HL-60 (cell line): Measurements from ENCODE around the gene UBXN4.
A peak's percentile ranks its signal among the peaks of the same experiment; 100 is the strongest.
"Not testable (repeated sequence)": the region's sequence is repeated elsewhere in the genome, so short reads cannot be mapped to it uniquely, and the experiment has no call there.

Source experiments
- DNase-seq, 2 experiments: peaks; one replicate each; pipeline ENCODE4 v3.0.0-alpha.2; 2010 to 2020; ENCODE audit warnings: low read depth in 1 of 2, low spot score in 1 of 2
- H3K27ac ChIP-seq: fragments of 250-450 bp; sonication (Bioruptor Pico); replicated peaks from 2 replicates; pipeline ENCODE4 v1.5.1; 2020; ENCODE audit warnings: mild to moderate bottlenecking, moderate library complexity
- H3K27me3 ChIP-seq: fragments of 250-450 bp; sonication (Bioruptor Pico); 2 replicates; pipeline ENCODE4 v1.5.1; 2021; ENCODE audit warnings: mild to moderate bottlenecking, moderate library complexity; ENCODE audit not compliant: insufficient read depth, poor library complexity, severe bottlenecking
- H3K4me3 ChIP-seq: replicated peaks from 2 replicates; pipeline ENCODE4 v1.5.1; 2011; ENCODE audit warnings: mild to moderate bottlenecking, control low read depth, low read length; ENCODE audit not compliant: insufficient read depth
- GABPA ChIP-seq: IDR thresholded peaks from 2 replicates; pipeline ENCODE4 v1.6.1; 2012; ENCODE audit warnings: low read depth
- POLR2AphosphoS5 ChIP-seq: IDR thresholded peaks from 2 replicates; pipeline ENCODE4 v1.6.1; 2012; ENCODE audit warnings: low read depth
- SPI1 ChIP-seq: IDR thresholded peaks from 2 replicates; pipeline ENCODE4 v1.6.1; 2012; ENCODE audit warnings: low read depth, mild to moderate bottlenecking, borderline replicate concordance
- TF ChIP-seq, protein P1 (sequence below): IDR thresholded peaks from one replicate; pipeline ENCODE4 v1.5.1; 2011; ENCODE audit warnings: low read length, control low read depth, inconsistent platforms; ENCODE audit not compliant: insufficient read depth
- TF ChIP-seq, protein P2 (sequence below): IDR thresholded peaks from 2 replicates; pipeline ENCODE4 v1.6.1; 2012; ENCODE audit warnings: low read depth; ENCODE audit not compliant: insufficient replicate concordance

The UBXN4 gene

DNA sequence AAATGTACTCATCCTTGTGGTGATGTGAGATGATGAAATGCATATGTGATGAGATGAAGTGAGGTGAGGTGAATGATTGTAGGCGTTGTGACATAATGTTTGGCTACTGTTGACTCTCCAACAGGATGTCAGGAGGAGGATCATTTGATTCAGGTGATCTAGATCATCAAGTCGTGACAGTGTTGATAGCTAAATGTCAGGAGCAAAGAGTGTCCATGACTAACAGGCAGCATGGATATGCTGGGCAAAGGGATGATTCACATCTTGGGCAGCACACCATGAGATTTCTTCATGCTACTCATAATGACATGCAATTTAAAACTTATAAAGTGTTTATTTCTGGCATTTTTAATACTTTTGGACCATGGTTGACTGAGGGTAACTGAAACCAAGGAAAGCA is 40.2 kb upstream of the UBXN4 start:
- TF ChIP-seq, protein P1, sequence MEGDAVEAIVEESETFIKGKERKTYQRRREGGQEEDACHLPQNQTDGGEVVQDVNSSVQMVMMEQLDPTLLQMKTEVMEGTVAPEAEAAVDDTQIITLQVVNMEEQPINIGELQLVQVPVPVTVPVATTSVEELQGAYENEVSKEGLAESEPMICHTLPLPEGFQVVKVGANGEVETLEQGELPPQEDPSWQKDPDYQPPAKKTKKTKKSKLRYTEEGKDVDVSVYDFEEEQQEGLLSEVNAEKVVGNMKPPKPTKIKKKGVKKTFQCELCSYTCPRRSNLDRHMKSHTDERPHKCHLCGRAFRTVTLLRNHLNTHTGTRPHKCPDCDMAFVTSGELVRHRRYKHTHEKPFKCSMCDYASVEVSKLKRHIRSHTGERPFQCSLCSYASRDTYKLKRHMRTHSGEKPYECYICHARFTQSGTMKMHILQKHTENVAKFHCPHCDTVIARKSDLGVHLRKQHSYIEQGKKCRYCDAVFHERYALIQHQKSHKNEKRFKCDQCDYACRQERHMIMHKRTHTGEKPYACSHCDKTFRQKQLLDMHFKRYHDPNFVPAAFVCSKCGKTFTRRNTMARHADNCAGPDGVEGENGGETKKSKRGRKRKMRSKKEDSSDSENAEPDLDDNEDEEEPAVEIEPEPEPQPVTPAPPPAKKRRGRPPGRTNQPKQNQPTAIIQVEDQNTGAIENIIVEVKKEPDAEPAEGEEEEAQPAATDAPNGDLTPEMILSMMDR, result no peak
- TF ChIP-seq POLR2AphosphoS5 (no peak), GABPA (no peak), SPI1 (no peak)
- TF ChIP-seq, protein P2, sequence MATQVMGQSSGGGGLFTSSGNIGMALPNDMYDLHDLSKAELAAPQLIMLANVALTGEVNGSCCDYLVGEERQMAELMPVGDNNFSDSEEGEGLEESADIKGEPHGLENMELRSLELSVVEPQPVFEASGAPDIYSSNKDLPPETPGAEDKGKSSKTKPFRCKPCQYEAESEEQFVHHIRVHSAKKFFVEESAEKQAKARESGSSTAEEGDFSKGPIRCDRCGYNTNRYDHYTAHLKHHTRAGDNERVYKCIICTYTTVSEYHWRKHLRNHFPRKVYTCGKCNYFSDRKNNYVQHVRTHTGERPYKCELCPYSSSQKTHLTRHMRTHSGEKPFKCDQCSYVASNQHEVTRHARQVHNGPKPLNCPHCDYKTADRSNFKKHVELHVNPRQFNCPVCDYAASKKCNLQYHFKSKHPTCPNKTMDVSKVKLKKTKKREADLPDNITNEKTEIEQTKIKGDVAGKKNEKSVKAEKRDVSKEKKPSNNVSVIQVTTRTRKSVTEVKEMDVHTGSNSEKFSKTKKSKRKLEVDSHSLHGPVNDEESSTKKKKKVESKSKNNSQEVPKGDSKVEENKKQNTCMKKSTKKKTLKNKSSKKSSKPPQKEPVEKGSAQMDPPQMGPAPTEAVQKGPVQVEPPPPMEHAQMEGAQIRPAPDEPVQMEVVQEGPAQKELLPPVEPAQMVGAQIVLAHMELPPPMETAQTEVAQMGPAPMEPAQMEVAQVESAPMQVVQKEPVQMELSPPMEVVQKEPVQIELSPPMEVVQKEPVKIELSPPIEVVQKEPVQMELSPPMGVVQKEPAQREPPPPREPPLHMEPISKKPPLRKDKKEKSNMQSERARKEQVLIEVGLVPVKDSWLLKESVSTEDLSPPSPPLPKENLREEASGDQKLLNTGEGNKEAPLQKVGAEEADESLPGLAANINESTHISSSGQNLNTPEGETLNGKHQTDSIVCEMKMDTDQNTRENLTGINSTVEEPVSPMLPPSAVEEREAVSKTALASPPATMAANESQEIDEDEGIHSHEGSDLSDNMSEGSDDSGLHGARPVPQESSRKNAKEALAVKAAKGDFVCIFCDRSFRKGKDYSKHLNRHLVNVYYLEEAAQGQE, result no peak
- Histone ChIP-seq H3K27ac (no peak overlapping the region), H3K4me3 (no peak overlapping the region), H3K27me3 (no peaks in the 10 kb centered on the region)
- no peak for DNase-seq

DNA sequence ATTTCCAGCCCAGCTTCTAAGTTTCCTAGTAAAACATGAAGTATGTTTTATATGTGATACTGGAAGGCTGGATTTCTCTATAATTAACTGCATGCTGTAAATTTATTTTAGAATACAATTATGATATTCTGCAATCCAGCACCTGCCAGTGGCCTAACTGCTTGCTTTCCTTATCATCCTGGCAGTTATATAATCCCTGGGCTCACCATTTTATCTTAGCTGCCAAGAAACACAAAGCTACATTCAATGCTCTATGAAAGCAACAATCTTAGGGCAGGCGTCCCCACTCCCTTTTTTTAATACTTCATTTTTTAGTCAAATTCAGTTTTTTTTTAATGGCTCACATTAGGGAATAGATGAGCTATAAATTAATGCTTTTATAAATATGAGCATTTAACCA is 38.4 kb upstream of the UBXN4 start:
- H3K27ac ChIP-seq, result no peak overlapping the region
- no peak for DNase-seq
- no peaks in the 10 kb centered on the region for H3K27me3 ChIP-seq
- no peak overlapping the region for H3K4me3 ChIP-seq
- TF ChIP-seq, protein P1, result no peak
- no peak for TF ChIP-seq POLR2AphosphoS5
- TF ChIP-seq GABPA, result no peak

DNA sequence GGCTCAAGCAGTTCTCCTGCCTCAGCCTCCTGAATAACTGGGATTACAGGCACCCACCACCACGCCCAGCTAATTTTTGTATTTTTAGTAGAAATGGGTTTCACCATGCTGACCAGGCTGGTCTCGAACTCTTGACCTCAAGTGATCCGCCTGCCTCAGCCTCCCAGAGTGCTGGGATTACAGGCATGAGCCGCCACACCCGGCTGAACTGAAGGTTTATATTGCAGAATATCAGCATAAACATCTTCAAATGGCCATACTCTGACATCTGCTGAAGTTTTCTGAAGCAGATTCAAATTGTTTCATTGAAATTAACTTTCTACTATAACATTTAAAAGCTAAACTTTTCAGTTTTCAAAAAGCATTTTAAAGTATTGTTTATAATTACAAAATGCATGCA is 37.6 kb upstream of the UBXN4 start:
- not testable (repeated sequence) for H3K27me3 ChIP-seq, H3K4me3 ChIP-seq, H3K27ac ChIP-seq, DNase-seq

DNA sequence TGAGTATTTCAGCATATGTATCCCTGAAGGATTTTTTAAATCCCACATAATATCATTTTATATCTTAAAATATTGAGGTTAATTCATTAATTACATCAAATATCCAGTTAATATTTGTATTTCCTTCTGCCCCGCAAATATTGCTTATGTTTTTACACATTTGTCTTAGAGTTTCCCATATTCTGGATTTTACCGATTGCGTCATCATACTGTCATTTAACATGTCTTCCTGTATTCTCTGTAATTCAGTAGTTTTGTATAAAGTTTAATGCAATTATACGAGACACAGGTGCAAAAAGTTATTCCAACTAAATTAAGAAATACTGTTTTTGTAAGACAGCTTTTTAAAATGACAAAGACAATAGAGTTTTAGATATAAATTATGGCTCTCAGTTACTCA is 33.5 kb upstream of the UBXN4 start:
- no peak overlapping the region for H3K27ac ChIP-seq
- H3K27me3 ChIP-seq, result no peaks in the 10 kb centered on the region
- TF ChIP-seq SPI1, result no peak
- no peak overlapping the region for H3K4me3 ChIP-seq
- no peak for DNase-seq

DNA sequence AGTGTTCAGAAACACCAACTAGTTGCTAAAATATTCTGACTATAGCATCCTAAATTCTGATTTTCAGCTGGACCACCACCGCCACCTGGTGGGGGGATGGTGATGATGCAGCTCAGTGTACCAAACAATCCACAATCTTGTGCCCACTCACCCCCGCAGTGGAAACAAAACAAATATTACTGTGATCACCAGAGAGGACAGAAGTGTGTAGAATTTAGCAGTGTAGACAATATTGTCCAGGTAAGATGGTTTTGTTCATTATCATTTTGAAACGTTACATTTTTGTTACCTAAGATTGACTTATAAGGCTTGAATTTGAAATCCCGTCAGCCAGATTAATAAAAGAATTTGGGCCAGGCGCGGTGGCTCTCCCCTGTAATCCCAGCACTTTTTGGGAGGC is 31.7 kb upstream of the UBXN4 start:
- TF ChIP-seq POLR2AphosphoS5 (no peak), SPI1 (no peak), GABPA (no peak)
- TF ChIP-seq, protein P1, result peak; percentile 68
- TF ChIP-seq, protein P2, result no peak
- no peak overlapping the region for H3K27ac ChIP-seq
- H3K4me3 ChIP-seq, result no peak overlapping the region
- peak; percentile 8 to 54 for DNase-seq
- H3K27me3 ChIP-seq, result no peaks in the 10 kb centered on the region

DNA sequence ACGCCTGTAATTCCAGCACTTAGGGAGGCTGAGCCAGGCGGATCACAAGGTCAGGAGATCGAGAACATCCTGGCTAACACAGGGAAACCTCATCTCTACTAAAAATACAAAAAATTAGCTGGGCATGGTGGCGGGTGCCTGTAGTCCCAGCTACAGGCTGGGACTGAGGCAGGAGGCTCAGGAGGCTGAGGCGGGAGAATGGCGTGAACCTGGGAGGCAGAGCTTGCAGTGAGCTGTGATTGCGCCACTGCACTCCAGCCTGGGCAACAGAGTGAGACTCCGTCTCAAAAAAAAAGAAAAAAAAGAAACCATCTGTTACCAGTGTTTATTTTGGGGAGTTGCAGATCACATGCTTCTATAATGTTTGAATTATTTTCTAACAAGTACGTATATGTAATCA is 26.6 kb upstream of the UBXN4 start:
- DNase-seq, H3K4me3 ChIP-seq: not testable (repeated sequence)

More for the DNA sequence above, 26.6 kb upstream of the UBXN4 start:
- H3K27me3 ChIP-seq, H3K27ac ChIP-seq: not testable (repeated sequence)
